ENCODE data around the gene TFF2.

DNA sequence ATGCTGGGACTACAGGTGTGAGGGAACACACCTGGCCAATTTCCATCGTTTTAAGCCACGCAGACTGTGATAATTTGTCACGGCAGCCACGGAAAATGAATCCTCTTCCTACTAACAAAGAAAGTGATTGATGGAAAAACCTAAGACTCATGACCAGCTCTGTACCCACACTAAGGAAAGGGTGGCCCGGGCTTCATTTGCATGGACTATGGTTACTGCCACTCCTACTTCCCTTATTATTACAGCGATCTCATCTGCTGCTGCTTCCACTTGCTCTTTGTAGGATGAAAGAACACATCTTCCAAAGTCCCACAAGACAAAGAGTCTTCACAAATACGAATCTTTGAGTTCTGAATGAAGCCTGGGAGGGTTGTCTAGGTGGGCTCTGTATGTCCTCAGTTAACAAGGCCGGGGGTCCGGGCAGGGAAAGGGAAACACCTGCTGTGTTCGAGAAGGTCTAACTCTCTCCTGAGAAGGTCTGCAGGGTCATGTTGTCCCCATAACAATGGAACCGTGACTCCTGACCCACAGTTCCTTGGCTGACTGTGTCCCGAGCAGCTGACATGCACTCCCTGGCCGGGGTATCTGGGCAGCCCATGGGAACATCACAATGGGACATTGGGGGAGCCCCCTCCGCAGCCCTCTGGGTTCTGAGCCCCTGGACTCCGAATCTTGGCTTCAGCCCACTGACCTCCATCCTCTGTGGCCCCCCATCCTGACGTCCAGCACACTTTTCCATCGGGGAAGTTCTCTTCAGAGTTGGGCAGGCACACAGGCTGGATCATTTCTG is 28.8 kb upstream of the TFF2 start:
- TF ChIP-seq ZBTB7A (IDR thresholded peaks at IDR 0.05; ENCODE audit: low read depth) (no peak), EP300 (IDR thresholded peaks at IDR 0.05; ENCODE audit: borderline replicate concordance) (no peak), YY1 (IDR thresholded peaks at IDR 0.05; ENCODE audit: low read depth) (no peak), TAF1 (IDR thresholded peaks at IDR 0.05; ENCODE audit: low read depth) (no peak), TCF12 (IDR thresholded peaks at IDR 0.05; ENCODE audit: low read depth) (no peak), TEAD4 (IDR thresholded peaks at IDR 0.05) (no peak), EGR1 (IDR thresholded peaks at IDR 0.05) (no peak), NFIC (IDR thresholded peaks at IDR 0.05) (no peak), USF1 (IDR thresholded peaks at IDR 0.05) (no peak)
- TF ChIP-seq, protein P1, sequence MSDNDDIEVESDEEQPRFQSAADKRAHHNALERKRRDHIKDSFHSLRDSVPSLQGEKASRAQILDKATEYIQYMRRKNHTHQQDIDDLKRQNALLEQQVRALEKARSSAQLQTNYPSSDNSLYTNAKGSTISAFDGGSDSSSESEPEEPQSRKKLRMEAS (IDR thresholded peaks at IDR 0.05), result no peak

Measured in Ishikawa (cell line).